ENCODE data around the gene TMEM74B. TPM values are rescaled to one million over a fixed set of nuclear protein-coding genes. Genes with fewer than 3 reads are reported as not detected.

TMEM74B gene
- total RNA-seq, 1 experiment from 2014 or later: 4.9 TPM

GRCh38 chr20:1206366-1207148 lies 21.8 kb upstream of the TMEM74B start:
- Histone ChIP-seq H2BK12ac (ENCODE audit: insufficient read length, low read depth, low read length) (no peak overlapping the region), H2AK5ac (ENCODE audit: insufficient read length, low read length) (no peak overlapping the region), H2BK20ac (ENCODE audit: low read depth, low read length, poor library complexity, severe bottlenecking) (no peak overlapping the region), H4K8ac (replicated peaks; ENCODE audit: insufficient read length, low read depth, low read length) (no peak overlapping the region), H3K4me2 (ENCODE audit: insufficient read depth, insufficient read length, low read length) (no peak overlapping the region), H3K27ac (ENCODE audit: insufficient read length, low read depth, low read length) (no peak overlapping the region), H3K56ac (ENCODE audit: insufficient read length, low read depth, low read length) (no peak overlapping the region), H3K4ac (ENCODE audit: low read depth, low read length) (no peak overlapping the region), H3K9ac (ENCODE audit: extremely low read depth, insufficient read length, low read length) (no peak overlapping the region), H3K9me3 (ENCODE audit: control insufficient read depth, low read depth, low read length) (no peaks in the 10 kb centered on the region), H2BK120ac (ENCODE audit: low read depth, low read length, poor library complexity, severe bottlenecking) (no peak overlapping the region), H3K79me1 (ENCODE audit: insufficient read depth, low read depth, low read length, poor library complexity, severe bottlenecking) (no peaks in the 10 kb centered on the region), H3K14ac (ENCODE audit: insufficient read depth, low read length) (no peak overlapping the region), H3K27me3 (ENCODE audit: insufficient read depth, low read length) (no peaks in the 10 kb centered on the region), H4K91ac (ENCODE audit: insufficient read length, low read depth, low read length) (no peak overlapping the region), H4K20me1 (ENCODE audit: control insufficient read depth, insufficient read depth, insufficient read length) (no peaks in the 10 kb centered on the region), H3K18ac (ENCODE audit: insufficient read length, low read depth, low read length) (no peak overlapping the region), H3K4me1 (ENCODE audit: insufficient read depth, low read length) (no peaks in the 10 kb centered on the region), H2BK5ac (ENCODE audit: insufficient read length, low read length) (no peak overlapping the region), H3K79me2 (ENCODE audit: insufficient read depth, low read length) (no peaks in the 10 kb centered on the region), H4K5ac (ENCODE audit: insufficient read length, low read depth, low read length) (no peak overlapping the region), H3T11ph (ENCODE audit: low read length) (no peak overlapping the region), H3K23ac (ENCODE audit: insufficient read length, low read depth, low read length) (no peak overlapping the region), H2BK15ac (ENCODE audit: low read depth, low read length) (no peak overlapping the region), H2AFZ (ENCODE audit: low read length) (no peak overlapping the region), H3K23me2 (ENCODE audit: insufficient read length, low read depth, low read length, poor library complexity, severe bottlenecking) (no peaks in the 10 kb centered on the region)
- TF ChIP-seq CTCF (conservative IDR thresholded peaks at IDR 0.05): no peak
- Mint-ChIP-seq H3K4me3 (no peak overlapping the region), H3K36me3 (ENCODE audit: insufficient read depth in 1 of 3, low read depth in 3 of 3) (no peaks in the 10 kb centered on the region), H3K27ac (peak overlapping the region in 1 of 3 experiments; percentile 83; a peak in 2 of 7 replicates), H3K27me3 (ENCODE audit: low read depth) (peaks cover 35% of the 10 kb centered on the region), H3K4me1 (no peaks in the 10 kb centered on the region; a peak in 1 of 4 replicates), H3K9me3 (no peaks in the 10 kb centered on the region)
- DNase-seq: no peak
- WGBS (ENCODE audit: extremely low coverage, insufficient read length, low lambda C conversion rate): no CpG with 5 or more reads among the region's 19 CpGs

Measured in H9 (cell line).